ENCODE data around the gene TMEM37. TPM values are rescaled to one million over a fixed set of nuclear protein-coding genes. Genes with fewer than 3 reads are reported as not detected.

TMEM37 gene
- total and polyA plus RNA-seq, 2 of the 13 experiments (the other 11 are each of a cell fraction or from before 2014, with no cell fraction given): 37.7 to 115 TPM

DNA sequence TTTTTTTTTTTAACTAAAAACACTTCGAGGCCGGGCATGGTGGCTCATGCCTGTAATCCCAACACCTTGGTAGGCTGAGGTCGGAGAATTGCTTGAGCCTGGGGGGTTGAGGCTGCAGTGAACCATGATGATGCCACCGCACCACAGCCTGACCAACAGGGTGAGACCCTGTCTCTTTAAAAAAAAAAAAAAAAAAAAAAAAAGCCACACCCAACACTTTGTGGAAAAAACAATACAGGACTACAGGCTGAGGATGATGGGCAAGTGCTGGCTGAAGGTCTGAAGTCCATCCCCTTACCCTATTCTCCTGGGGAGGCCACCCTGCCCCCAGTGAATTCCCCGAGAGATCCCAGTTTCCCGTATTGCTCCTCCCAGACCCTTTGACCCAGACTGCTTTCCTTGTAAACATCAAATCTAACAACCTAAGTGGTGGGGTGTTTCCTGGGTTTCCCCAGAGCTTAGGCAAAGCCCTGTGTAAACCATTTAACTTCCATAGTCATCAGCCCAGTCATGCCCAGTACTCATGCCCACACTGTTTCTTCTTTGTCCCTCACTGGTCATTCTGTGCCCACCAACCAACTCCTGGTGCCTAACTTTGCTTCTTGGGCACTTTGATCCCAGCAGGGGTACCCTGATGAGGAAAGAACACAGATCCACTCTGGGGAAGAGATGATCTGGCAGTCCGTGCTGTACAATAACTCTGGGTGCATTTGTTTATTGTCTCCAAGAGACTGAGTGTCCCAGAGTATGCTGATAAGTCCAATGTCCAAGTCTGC, 5.8 kb upstream of the TMEM37 start (continued):
- TF ChIP-seq PATZ1 (CRISPR knock-in tag; IDR thresholded peaks at IDR 0.05) (peak; percentile 99), KDM1A (CRISPR knock-in tag; IDR thresholded peaks at IDR 0.05) (0 out of 2 replicates have a peak, but pooled peaks have one; percentile 23), ADNP (CRISPR knock-in tag; IDR thresholded peaks at IDR 0.05) (no peak), BCL6 (CRISPR knock-in tag; IDR thresholded peaks at IDR 0.05) (peak; percentile 99), MYNN (CRISPR knock-in tag; IDR thresholded peaks at IDR 0.05; ENCODE audit: low read depth) (no peak), IRX3 (CRISPR knock-in tag; IDR thresholded peaks at IDR 0.05; ENCODE audit: borderline replicate concordance, low read depth) (no peak), ZNF670 (CRISPR knock-in tag; IDR thresholded peaks at IDR 0.05; ENCODE audit: borderline replicate concordance) (no peak), KDM5A (IDR thresholded peaks at IDR 0.05; ENCODE audit: borderline replicate concordance, low read length) (peak; percentile 60; the same call in 1 of the 2 replicates), SRSF1 (optimal IDR thresholded peaks at IDR 0.05; ENCODE audit: low read depth, low read length) (peak; percentile 47), ZNF275 (CRISPR knock-in tag; IDR thresholded peaks at IDR 0.05; ENCODE audit: borderline replicate concordance) (0 out of 2 replicates have a peak, but pooled peaks have one; percentile 88), NR1H2 (CRISPR knock-in tag; IDR thresholded peaks at IDR 0.05; ENCODE audit: borderline replicate concordance, low read depth) (no peak), ZNF20 (CRISPR knock-in tag; IDR thresholded peaks at IDR 0.05) (no peak), SMAD9 (CRISPR knock-in tag; IDR thresholded peaks at IDR 0.05) (no peak), RARG (CRISPR knock-in tag; IDR thresholded peaks at IDR 0.05; ENCODE audit: low read depth) (no peak), NR2F1 (CRISPR knock-in tag; IDR thresholded peaks at IDR 0.05) (peak; percentile 89 to 96), ELF3 (CRISPR knock-in tag; IDR thresholded peaks at IDR 0.05) (peak; percentile 95)
- TF ChIP-seq, protein P1, sequence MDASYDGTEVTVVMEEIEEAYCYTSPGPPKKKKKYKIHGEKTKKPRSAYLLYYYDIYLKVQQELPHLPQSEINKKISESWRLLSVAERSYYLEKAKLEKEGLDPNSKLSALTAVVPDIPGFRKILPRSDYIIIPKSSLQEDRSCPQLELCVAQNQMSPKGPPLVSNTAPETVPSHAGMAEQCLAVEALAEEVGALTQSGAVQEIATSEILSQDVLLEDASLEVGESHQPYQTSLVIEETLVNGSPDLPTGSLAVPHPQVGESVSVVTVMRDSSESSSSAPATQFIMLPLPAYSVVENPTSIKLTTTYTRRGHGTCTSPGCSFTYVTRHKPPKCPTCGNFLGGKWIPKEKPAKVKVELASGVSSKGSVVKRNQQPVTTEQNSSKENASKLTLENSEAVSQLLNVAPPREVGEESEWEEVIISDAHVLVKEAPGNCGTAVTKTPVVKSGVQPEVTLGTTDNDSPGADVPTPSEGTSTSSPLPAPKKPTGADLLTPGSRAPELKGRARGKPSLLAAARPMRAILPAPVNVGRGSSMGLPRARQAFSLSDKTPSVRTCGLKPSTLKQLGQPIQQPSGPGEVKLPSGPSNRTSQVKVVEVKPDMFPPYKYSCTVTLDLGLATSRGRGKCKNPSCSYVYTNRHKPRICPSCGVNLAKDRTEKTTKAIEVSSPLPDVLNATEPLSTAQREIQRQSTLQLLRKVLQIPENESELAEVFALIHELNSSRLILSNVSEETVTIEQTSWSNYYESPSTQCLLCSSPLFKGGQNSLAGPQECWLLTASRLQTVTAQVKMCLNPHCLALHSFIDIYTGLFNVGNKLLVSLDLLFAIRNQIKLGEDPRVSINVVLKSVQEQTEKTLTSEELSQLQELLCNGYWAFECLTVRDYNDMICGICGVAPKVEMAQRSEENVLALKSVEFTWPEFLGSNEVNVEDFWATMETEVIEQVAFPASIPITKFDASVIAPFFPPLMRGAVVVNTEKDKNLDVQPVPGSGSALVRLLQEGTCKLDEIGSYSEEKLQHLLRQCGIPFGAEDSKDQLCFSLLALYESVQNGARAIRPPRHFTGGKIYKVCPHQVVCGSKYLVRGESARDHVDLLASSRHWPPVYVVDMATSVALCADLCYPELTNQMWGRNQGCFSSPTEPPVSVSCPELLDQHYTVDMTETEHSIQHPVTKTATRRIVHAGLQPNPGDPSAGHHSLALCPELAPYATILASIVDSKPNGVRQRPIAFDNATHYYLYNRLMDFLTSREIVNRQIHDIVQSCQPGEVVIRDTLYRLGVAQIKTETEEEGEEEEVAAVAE (CRISPR knock-in tag; IDR thresholded peaks at IDR 0.05; ENCODE audit: borderline replicate concordance): peak; percentile 83
- TF ChIP-seq, protein P2, sequence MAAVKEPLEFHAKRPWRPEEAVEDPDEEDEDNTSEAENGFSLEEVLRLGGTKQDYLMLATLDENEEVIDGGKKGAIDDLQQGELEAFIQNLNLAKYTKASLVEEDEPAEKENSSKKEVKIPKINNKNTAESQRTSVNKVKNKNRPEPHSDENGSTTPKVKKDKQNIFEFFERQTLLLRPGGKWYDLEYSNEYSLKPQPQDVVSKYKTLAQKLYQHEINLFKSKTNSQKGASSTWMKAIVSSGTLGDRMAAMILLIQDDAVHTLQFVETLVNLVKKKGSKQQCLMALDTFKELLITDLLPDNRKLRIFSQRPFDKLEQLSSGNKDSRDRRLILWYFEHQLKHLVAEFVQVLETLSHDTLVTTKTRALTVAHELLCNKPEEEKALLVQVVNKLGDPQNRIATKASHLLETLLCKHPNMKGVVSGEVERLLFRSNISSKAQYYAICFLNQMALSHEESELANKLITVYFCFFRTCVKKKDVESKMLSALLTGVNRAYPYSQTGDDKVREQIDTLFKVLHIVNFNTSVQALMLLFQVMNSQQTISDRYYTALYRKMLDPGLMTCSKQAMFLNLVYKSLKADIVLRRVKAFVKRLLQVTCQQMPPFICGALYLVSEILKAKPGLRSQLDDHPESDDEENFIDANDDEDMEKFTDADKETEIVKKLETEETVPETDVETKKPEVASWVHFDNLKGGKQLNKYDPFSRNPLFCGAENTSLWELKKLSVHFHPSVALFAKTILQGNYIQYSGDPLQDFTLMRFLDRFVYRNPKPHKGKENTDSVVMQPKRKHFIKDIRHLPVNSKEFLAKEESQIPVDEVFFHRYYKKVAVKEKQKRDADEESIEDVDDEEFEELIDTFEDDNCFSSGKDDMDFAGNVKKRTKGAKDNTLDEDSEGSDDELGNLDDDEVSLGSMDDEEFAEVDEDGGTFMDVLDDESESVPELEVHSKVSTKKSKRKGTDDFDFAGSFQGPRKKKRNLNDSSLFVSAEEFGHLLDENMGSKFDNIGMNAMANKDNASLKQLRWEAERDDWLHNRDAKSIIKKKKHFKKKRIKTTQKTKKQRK (IDR thresholded peaks at IDR 0.05; ENCODE audit: low read length): no peak

Measured in HepG2 (cell line).